Fibroblast of skin of abdomen (primary cell): Measurements from ENCODE around the gene PPARD.
"Not testable (repeated sequence)": the region's sequence is repeated elsewhere in the genome, so short reads cannot be mapped to it uniquely, and the experiment has no call there.

Source experiments
- DNase-seq: peaks from one replicate; pipeline ENCODE4 v3.0.0-alpha.2; 2013

Gene PPARD

GRCh38 chr6:35410131-35410530, 67.8 kb downstream of the PPARD start:
- DNase-seq = no peak

GRCh38 chr6:35411066-35411465, 68.7 kb downstream of the PPARD start:
- no peak for DNase-seq

GRCh38 chr6:35412102-35412501, 69.7 kb downstream of the PPARD start:
- DNase-seq = no peak

- no peak for DNase-seq
Measured at GRCh38 chr6:35413911-35414310, 71.6 kb downstream of the PPARD start.

GRCh38 chr6:35415065-35415891, 72.9 kb downstream of the PPARD start:
- DNase-seq = peak; percentile 77

- DNase-seq = no peak
Measured at GRCh38 chr6:35417979-35418661, 75.8 kb downstream of the PPARD start.

GRCh38 chr6:35419417-35419816, 77.1 kb downstream of the PPARD start:
- DNase-seq = peak; percentile 75

- DNase-seq = no peak
Measured at GRCh38 chr6:35419961-35420360, 77.6 kb downstream of the PPARD start.

GRCh38 chr6:35425284-35425683, 82.9 kb downstream of the PPARD start:
- DNase-seq = peak; percentile 95

- DNase-seq = no peak
Measured at GRCh38 chr6:35426074-35426473, 83.7 kb downstream of the PPARD start.

GRCh38 chr6:35427435-35427834, 85.1 kb downstream of the PPARD start:
- DNase-seq = no peak

GRCh38 chr6:35427851-35428321, 85.5 kb downstream of the PPARD start:
- DNase-seq = peak; percentile 87

- no peak for DNase-seq
Measured at GRCh38 chr6:35428421-35429149, 86.2 kb downstream of the PPARD start.

GRCh38 chr6:35429463-35429862, 87.1 kb downstream of the PPARD start:
- DNase-seq = no peak

- DNase-seq = no peak
Measured at GRCh38 chr6:35432291-35432690, 89.9 kb downstream of the PPARD start.

- not testable (repeated sequence) for DNase-seq
Measured at GRCh38 chr6:35432702-35433101, 90.3 kb downstream of the PPARD start.

GRCh38 chr6:35435074-35435837, 92.9 kb downstream of the PPARD start:
- DNase-seq = no peak

- no peak for DNase-seq
Measured at GRCh38 chr6:35436071-35436857, 93.9 kb downstream of the PPARD start.

GRCh38 chr6:35438378-35439065, 96.2 kb downstream of the PPARD start:
- not testable (repeated sequence) for DNase-seq

- no peak for DNase-seq
Measured at GRCh38 chr6:35439308-35439707, 97.0 kb downstream of the PPARD start.

- no peak for DNase-seq
Measured at GRCh38 chr6:35441205-35441604, 98.8 kb downstream of the PPARD start.
